Measurements from ENCODE around the gene LEMD2. TPM values are rescaled to one million over a fixed set of nuclear protein-coding genes. Genes with fewer than 3 reads are reported as not detected.

LEMD2 gene
- total RNA-seq, 5 donors from 2014 or later (not counting 1 experiment from before 2014, with no cell fraction given), result 115 to 125 (median 118) TPM

DNA sequence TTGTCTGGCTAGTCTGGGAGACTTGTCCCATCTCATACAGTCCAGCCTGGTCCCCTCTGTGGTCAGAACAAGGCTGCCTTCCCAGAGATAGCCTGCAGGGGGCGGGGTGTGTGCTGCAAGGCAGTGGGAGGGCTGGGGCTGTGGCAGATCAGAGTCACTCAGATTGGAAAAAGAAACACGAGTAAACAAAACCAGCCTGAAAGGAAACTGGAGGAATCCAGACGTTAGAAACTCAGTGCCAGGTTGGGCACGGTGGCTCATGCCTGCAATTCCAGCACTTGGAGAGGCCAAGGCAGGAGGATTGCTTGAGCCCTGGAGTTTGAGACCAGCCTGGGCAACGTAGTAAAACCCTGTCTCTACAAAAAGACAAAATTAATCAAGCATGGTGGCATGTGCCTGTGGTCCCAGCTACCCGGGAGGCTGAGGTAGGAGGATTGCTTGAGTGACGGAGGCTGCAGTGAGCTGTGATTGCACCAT lies 20.2 kb downstream of the LEMD2 start:
- H3K27ac Mint-ChIP-seq, result no peak overlapping the region
- H3K9me3 Mint-ChIP-seq, result no peaks in the 10 kb centered on the region
- WGBS (ENCODE audit: insufficient coverage), result 3% methylated on average over 4 of the region's 7 CpGs
- peaks cover 10 to 15% (median 14%) of the 10 kb centered on the region in 3 donors for H3K4me1 Mint-ChIP-seq
- ChIA-PET CTCF (no interaction called here), POLR2A (no interaction called here)
- H3K4me3 Mint-ChIP-seq, result no peak overlapping the region
- H3K36me3 Mint-ChIP-seq, result peaks cover 10% of the 10 kb centered on the region
- DNase-seq (peak; percentile 16 to 77 (median 55)), ATAC-seq (replicated peaks in 1 of 4) (peak; percentile 52 to 63 (median 62))
- Histone ChIP-seq H3K36me3 (ENCODE audit: control insufficient read depth in 2 of 2, extremely low read depth in 1 of 2, insufficient read depth in 1 of 2, low read length in 1 of 2) (peaks cover 0 to 19% of the 10 kb centered on the region in 2 donors), H3K9me3 (no peaks in the 10 kb centered on the region), H3K4me1 (ENCODE audit: control insufficient read depth in 1 of 2, extremely low read depth in 1 of 2, insufficient read depth in 2 of 2, low read length in 2 of 2) (peaks cover 0 to 20% of the 10 kb centered on the region in 2 experiments), H3K4me3 (ENCODE audit: control insufficient read depth in 1 of 2, extremely low read depth in 1 of 2, low read length in 1 of 2) (no peak overlapping the region), H3K27me3 (replicated peaks in 1 of 2; ENCODE audit: control insufficient read depth in 2 of 2, extremely low read depth in 1 of 2, insufficient read depth in 2 of 2, low read length in 1 of 2) (peaks cover 0 to 41% of the 10 kb centered on the region in 2 experiments), H3K27ac (ENCODE audit: low read length) (no peak overlapping the region)
- H3K27me3 Mint-ChIP-seq, result peaks cover 5 to 11% of the 10 kb centered on the region in 2 donors

- Mint-ChIP-seq H3K27me3 (peaks cover 5 to 12% of the 10 kb centered on the region in 2 donors), H3K27ac (no peak overlapping the region), H3K4me3 (no peak overlapping the region), H3K36me3 (no peaks in the 10 kb centered on the region), H3K9me3 (no peaks in the 10 kb centered on the region), H3K4me1 (peaks cover 10 to 14% (median 10%) of the 10 kb centered on the region in 3 donors)
- peaks cover 0 to 48% of the 10 kb centered on the region in 2 experiments for H3K27me3 ChIP-seq (replicated peaks in 1 of 2; ENCODE audit: control insufficient read depth in 2 of 2, extremely low read depth in 1 of 2, insufficient read depth in 2 of 2, low read length in 1 of 2)
- peaks cover 0 to 6% of the 10 kb centered on the region in 2 donors for H3K36me3 ChIP-seq (ENCODE audit: control insufficient read depth in 2 of 2, extremely low read depth in 1 of 2, insufficient read depth in 1 of 2, low read length in 1 of 2)
- no peaks in the 10 kb centered on the region for H3K9me3 ChIP-seq
- 86% methylated on average over 4 of the region's 11 CpGs for WGBS (ENCODE audit: insufficient coverage)
- no peak overlapping the region for H3K27ac ChIP-seq (ENCODE audit: low read length)
- POLR2A ChIA-PET, result no interaction called here
- DNase-seq (no peak), ATAC-seq (replicated peaks in 1 of 4) (no peak)
- peaks cover 0 to 18% of the 10 kb centered on the region in 2 experiments for H3K4me1 ChIP-seq (ENCODE audit: control insufficient read depth in 1 of 2, extremely low read depth in 1 of 2, insufficient read depth in 2 of 2, low read length in 2 of 2)
- no peak overlapping the region for H3K4me3 ChIP-seq (ENCODE audit: control insufficient read depth in 1 of 2, extremely low read depth in 1 of 2, low read length in 1 of 2)
- CTCF ChIA-PET, result interaction anchor here in 1 of 2 donors (0.5 to 1.0 kb wide), 3 partner anchors 217 to 600 kb away, joined by 3 read pairs; no protein-coding TSS in a partner anchor
These were observed 21.7 kb downstream of the LEMD2 start for GRCh38 chr6:33766921-33767907.

DNA sequence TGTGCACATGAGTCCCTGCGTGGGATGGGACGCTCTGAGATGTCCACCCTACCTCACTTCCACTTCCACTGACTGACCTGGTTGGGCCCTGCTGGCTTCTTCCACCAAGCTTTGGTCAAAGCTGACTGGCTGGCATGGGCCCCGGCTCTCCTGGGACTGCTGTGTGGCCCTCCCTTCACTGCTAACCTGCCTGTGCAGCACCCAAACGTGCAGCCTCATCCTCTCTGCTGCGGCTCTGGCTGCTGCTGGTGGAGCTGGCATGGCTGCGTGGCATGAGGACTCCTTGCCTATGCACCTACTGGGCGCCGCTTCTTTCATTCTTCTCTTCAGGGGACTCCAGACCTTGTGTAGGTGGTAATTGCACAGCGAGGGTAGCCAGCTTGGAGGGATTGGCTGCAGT lies 23.6 kb downstream of the LEMD2 start:
- Histone ChIP-seq H3K27me3 (replicated peaks in 1 of 2; ENCODE audit: control insufficient read depth in 2 of 2, extremely low read depth in 1 of 2, insufficient read depth in 2 of 2, low read length in 1 of 2) (peaks cover 0 to 55% of the 10 kb centered on the region in 2 experiments), H3K4me3 (ENCODE audit: control insufficient read depth in 1 of 2, extremely low read depth in 1 of 2, low read length in 1 of 2) (no peak overlapping the region), H3K9me3 (no peaks in the 10 kb centered on the region), H3K4me1 (ENCODE audit: control insufficient read depth in 1 of 2, extremely low read depth in 1 of 2, insufficient read depth in 2 of 2, low read length in 2 of 2) (peaks cover 0 to 10% of the 10 kb centered on the region in 2 experiments), H3K27ac (ENCODE audit: low read length) (no peak overlapping the region), H3K36me3 (ENCODE audit: control insufficient read depth in 2 of 2, extremely low read depth in 1 of 2, insufficient read depth in 1 of 2, low read length in 1 of 2) (no peaks in the 10 kb centered on the region)
- H3K27me3 Mint-ChIP-seq, result peaks cover 5 to 13% of the 10 kb centered on the region in 2 donors
- POLR2A ChIA-PET, result no interaction called here
- H3K27ac Mint-ChIP-seq, result peak overlapping the region in 1 of 2 donors; percentile 49
- CTCF ChIA-PET, result no interaction called here
- H3K9me3 Mint-ChIP-seq, result no peaks in the 10 kb centered on the region
- ATAC-seq (replicated peaks in 1 of 4), result no peak
- no peak overlapping the region for H3K4me3 Mint-ChIP-seq
- H3K36me3 Mint-ChIP-seq, result no peaks in the 10 kb centered on the region
- peaks cover 3 to 11% (median 8%) of the 10 kb centered on the region in 3 donors for H3K4me1 Mint-ChIP-seq
- WGBS (ENCODE audit: insufficient coverage), result 89% methylated on average over 4 of the region's 9 CpGs
- DNase-seq, result no peak

DNA sequence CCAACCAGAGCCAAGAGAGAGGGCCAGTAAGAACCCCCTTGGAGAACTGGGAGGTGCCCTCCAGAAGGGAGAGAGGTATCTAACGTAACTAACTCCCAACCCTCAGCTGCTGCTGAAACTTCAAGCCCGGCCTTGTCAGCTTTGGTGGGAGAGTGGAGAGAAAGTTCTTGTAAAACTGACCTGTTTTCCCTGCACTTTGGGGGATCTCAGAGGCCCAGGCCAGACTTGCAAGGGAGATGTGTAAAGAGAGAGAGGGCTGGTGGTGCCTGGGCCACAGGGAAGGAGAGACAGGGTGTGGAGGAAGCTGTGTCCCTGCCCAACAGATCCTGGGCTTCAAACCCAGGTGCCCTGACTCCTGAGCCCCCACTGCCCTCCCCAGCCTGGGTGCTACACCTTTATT lies 24.9 kb downstream of the LEMD2 start:
- Mint-ChIP-seq H3K4me1 (peaks cover 3 to 11% (median 8%) of the 10 kb centered on the region in 3 donors), H3K9me3 (no peaks in the 10 kb centered on the region), H3K4me3 (no peak overlapping the region), H3K27ac (no peak overlapping the region), H3K36me3 (no peaks in the 10 kb centered on the region), H3K27me3 (peaks cover 5 to 13% of the 10 kb centered on the region in 2 donors)
- Histone ChIP-seq H3K36me3 (ENCODE audit: control insufficient read depth in 2 of 2, extremely low read depth in 1 of 2, insufficient read depth in 1 of 2, low read length in 1 of 2) (no peaks in the 10 kb centered on the region), H3K27ac (ENCODE audit: low read length) (no peak overlapping the region), H3K9me3 (no peaks in the 10 kb centered on the region), H3K4me3 (ENCODE audit: control insufficient read depth in 1 of 2, extremely low read depth in 1 of 2, low read length in 1 of 2) (no peak overlapping the region), H3K27me3 (replicated peaks in 1 of 2; ENCODE audit: control insufficient read depth in 2 of 2, extremely low read depth in 1 of 2, insufficient read depth in 2 of 2, low read length in 1 of 2) (peaks cover 0 to 47% of the 10 kb centered on the region in 2 experiments), H3K4me1 (ENCODE audit: control insufficient read depth in 1 of 2, extremely low read depth in 1 of 2, insufficient read depth in 2 of 2, low read length in 2 of 2) (peaks cover 0 to 10% of the 10 kb centered on the region in 2 experiments)
- DNase-seq, result no peak
- POLR2A ChIA-PET, result no interaction called here
- no CpG with 5 or more reads among the region's 2 CpGs for WGBS (ENCODE audit: insufficient coverage)
- ATAC-seq (replicated peaks in 1 of 4), result no peak
- CTCF ChIA-PET, result no interaction called here

DNA sequence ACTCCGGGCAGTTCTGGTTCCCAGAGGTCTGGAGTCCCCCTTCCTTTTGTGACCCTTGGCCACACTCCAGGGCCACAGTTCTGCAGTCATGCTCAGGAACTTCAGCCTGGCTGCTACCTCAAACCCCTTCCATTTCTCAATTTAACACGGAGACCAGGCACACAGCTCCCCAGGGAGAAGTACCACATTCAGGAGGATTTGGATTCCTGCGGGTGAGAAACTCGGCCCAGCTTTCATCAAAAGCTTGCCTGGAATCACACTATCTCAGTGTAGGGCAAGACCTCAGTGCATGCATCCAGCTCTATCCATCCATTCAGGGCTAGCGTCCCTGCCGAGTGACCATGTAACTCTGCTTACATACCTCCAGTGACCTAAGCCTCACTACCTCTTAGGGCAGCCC lies 25.4 kb downstream of the LEMD2 start:
- Histone ChIP-seq H3K4me1 (ENCODE audit: control insufficient read depth in 1 of 2, extremely low read depth in 1 of 2, insufficient read depth in 2 of 2, low read length in 2 of 2) (peaks cover 0 to 6% of the 10 kb centered on the region in 2 experiments), H3K27me3 (replicated peaks in 1 of 2; ENCODE audit: control insufficient read depth in 2 of 2, extremely low read depth in 1 of 2, insufficient read depth in 2 of 2, low read length in 1 of 2) (peaks cover 0 to 42% of the 10 kb centered on the region in 2 experiments), H3K9me3 (no peaks in the 10 kb centered on the region), H3K27ac (ENCODE audit: low read length) (no peak overlapping the region), H3K36me3 (ENCODE audit: control insufficient read depth in 2 of 2, extremely low read depth in 1 of 2, insufficient read depth in 1 of 2, low read length in 1 of 2) (no peaks in the 10 kb centered on the region), H3K4me3 (ENCODE audit: control insufficient read depth in 1 of 2, extremely low read depth in 1 of 2, low read length in 1 of 2) (no peak overlapping the region)
- Mint-ChIP-seq H3K9me3 (no peaks in the 10 kb centered on the region), H3K27ac (no peak overlapping the region), H3K4me3 (no peak overlapping the region), H3K36me3 (no peaks in the 10 kb centered on the region), H3K27me3 (peaks cover 5 to 12% of the 10 kb centered on the region in 2 donors), H3K4me1 (peaks cover under 1 to 9% (median 7%) of the 10 kb centered on the region in 3 donors)
- CTCF ChIA-PET, result no interaction called here
- no peak for DNase-seq
- WGBS (ENCODE audit: insufficient coverage), result 72% methylated on average over 3 of the region's 6 CpGs
- POLR2A ChIA-PET, result no interaction called here
- no peak for ATAC-seq (replicated peaks in 1 of 4)

DNA sequence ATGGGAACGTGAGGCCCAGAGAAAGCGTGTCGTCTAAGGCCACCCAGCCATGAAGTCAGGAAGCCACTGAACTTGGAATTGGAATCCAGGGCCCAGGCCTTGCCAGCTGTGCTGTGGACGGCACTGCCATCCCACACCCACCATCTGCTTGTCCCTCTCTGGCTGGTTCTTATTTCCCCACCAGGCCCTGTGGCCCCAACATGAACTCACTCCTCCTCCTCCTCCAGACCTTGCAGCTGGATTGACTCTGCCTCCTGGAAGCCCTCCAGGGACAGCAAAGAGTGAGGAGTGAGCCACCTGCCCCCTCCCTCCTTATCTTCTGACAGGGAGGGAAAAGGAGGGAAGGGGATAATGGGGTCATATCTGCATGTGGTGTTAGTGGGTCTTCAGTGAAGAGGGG lies 26.2 kb downstream of the LEMD2 start:
- DNase-seq (no peak), ATAC-seq (replicated peaks in 1 of 4) (no peak)
- POLR2A ChIA-PET, result no interaction called here
- no peak overlapping the region for H3K27ac Mint-ChIP-seq
- H3K4me3 ChIP-seq (ENCODE audit: control insufficient read depth in 1 of 2, extremely low read depth in 1 of 2, low read length in 1 of 2), result no peak overlapping the region
- WGBS (ENCODE audit: insufficient coverage), result 85% methylated on average over 4 of the region's 4 CpGs
- H3K27ac ChIP-seq (ENCODE audit: low read length), result no peak overlapping the region
- H3K9me3 Mint-ChIP-seq, result no peaks in the 10 kb centered on the region
- CTCF ChIA-PET, result no interaction called here
- peaks cover 0 to 6% (median 6%) of the 10 kb centered on the region in 3 donors for H3K4me1 Mint-ChIP-seq
- no peaks in the 10 kb centered on the region for H3K36me3 Mint-ChIP-seq
- H3K27me3 Mint-ChIP-seq, result peaks cover 5 to 9% of the 10 kb centered on the region in 2 donors
- peaks cover 0 to 4% of the 10 kb centered on the region in 2 experiments for H3K4me1 ChIP-seq (ENCODE audit: control insufficient read depth in 1 of 2, extremely low read depth in 1 of 2, insufficient read depth in 2 of 2, low read length in 2 of 2)
- H3K36me3 ChIP-seq (ENCODE audit: control insufficient read depth in 2 of 2, extremely low read depth in 1 of 2, insufficient read depth in 1 of 2, low read length in 1 of 2), result no peaks in the 10 kb centered on the region
- H3K9me3 ChIP-seq, result no peaks in the 10 kb centered on the region
- no peak overlapping the region for H3K4me3 Mint-ChIP-seq
- H3K27me3 ChIP-seq (replicated peaks in 1 of 2; ENCODE audit: control insufficient read depth in 2 of 2, extremely low read depth in 1 of 2, insufficient read depth in 2 of 2, low read length in 1 of 2), result peaks cover 0 to 45% of the 10 kb centered on the region in 2 experiments

All from T-cell (primary cell).